NCI-H82 treated with DMSO at 0.1 percent for 48 hours (cell line): ENCODE measurements around the gene DNAJA1.
"Not testable (repeated sequence)": the region's sequence is repeated elsewhere in the genome, so short reads cannot be mapped to it uniquely, and the experiment has no call there.

Experiments
- DNase-seq: peaks from one replicate; lab custom pipeline; 2025; ENCODE audit not compliant: unreplicated experiment; lab: John Stamatoyannopoulos, UW

Gene DNAJA1

DNA sequence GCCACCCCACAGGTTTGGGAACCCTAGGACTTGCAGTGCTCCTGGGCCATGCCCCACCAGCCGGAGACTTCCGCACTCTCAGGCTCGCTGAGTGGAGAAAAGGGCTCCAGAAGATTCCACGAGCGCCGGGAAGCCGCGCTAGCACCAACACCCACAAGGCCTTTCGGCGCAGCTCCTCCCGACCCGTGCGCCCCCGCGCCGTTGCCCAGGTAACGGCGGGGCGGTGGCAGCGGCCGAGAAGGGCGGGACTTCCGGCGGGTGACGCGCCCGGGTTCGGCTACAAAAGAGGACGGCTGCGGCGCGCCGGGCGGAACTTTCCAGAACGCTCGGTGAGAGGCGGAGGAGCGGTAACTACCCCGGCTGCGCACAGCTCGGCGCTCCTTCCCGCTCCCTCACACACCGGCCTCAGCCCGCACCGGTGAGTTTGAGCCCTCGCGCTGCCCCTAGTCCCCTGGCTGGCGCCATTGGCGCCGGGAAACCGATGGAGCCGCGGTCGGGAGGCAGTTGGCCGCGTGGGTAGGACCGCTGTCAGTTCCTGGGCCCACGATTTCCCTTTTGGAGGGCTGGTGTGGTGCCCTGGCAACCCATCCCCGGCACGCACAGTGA is at the start of gene DNAJA1:
Gene DNAJA1 (plus strand): TSS at position 308 of the 606 bp plus-strand sequence. CDS start 1,212 bp downstream, outside the sequence.
- DNase-seq: peak; percentile 55

DNA sequence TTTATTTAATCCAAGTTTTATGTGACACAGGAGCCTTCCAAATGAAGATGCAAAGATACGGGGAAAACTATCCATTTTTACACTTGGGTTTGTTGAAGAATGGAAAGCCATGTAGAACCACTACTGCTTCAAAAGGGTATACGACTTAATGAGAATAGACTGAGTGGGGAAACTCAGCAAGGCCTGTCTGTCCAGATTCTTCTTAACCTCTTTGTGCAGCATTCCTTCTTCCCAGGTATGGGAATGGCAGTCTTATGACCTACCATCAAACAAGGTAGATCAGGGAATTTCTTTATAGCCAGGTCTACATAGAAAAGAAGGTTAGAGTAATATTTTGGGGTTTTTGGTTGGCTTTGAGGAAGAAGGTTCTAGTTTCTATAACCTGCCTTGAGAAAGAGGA is 47.0 kb upstream of the DNAJA1 start:
- DNase-seq: no peak

DNA sequence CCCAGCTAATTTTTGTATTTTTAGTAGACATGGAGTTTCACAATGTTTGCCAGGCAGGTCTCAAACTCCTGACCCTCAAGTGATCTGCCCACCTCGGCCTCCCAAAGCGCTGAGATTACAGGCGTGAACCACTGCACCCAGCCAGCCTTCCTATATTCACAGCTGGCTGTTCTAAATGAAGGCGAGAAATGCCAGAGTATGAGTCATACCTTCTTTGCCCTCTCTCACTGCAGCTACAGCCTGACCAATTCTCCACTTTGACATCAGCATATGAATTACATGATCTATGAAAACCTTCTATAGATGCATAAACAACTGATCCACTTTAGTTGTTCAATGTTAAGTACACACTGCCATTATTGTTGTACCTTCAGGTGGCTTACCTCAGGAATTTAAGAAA is 38.1 kb upstream of the DNAJA1 start:
- DNase-seq: no peak

DNA sequence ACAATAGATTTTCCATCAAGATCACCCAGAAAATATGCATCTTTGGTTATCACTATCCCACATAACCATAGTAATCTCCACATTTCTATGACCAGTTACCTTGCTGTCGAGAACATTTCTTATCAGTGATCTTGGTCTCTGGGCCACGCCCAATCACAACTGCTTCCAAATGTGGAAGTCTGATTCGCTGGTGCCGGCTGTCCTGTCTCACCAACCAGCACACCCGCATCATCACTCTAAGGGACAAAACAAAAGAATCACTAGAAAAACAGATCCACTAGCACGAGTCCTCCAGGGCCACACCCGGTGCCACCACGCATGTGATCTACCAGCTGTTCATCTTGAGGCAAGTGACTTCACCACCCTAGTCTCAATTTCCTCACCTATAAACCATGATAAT is 35.4 kb upstream of the DNAJA1 start:
- no peak for DNase-seq

DNA sequence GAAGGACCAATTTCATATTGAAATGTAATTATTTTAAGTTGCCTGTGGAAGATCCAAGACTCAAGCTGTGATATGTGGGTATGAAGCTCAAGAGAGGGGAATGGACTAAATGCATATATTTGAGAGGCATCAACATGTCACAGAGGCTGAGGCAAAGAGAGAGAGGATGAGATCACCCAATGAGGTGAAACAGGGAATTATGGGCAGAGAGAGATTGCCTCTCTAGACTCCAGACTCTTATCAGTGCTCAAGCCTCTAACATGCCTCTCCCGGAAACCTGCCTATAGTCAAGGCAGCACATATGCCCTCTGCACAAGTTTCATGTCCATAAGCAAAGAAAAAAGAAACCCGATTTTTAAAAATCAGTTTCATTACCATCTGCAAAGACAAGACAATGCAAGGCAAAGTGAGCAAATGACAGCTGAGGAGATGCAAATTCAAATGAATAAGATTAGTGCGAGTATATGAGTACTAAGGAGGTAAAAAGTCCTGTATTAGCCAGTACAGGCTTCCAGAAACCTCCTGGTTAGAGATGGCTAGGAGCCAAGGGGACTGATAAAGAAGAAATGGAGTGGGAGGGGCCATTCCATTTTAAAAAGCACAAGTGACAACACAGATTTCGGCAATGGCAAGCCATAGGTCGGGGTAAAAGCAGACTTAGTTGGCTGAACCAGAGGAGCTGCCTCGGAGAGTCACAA is 33.0 kb upstream of the DNAJA1 start:
- no peak for DNase-seq

DNA sequence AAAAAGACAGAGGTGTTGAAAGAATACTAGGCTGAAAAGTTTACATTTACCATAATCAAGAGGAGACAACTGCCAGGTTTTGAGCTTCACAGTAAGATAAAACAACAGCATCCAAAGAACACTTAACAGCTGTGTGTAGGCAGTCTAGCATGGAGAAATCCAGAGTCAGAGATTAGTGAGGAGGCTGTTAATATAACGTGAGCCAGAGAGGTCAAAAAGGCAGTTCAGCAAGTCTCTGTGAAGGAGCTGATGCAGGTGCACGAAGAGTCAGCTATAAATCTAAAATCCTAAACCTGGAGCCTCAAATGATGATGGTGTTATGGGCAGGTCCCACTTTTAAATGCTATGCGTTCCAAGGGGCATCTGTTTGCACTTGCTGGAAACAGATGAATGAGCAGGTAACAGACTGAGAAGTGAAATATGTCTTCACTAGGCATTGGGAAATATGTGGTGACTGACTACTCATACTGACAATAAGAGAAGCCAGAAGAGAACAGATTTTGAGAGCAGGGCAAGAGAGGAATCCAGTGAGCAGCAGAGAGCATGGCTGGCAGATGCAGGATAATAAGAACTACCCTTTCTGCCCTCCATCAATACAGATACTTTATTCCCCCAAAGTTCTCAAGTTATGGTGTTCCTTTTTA is 32.4 kb upstream of the DNAJA1 start:
- no peak for DNase-seq

DNA sequence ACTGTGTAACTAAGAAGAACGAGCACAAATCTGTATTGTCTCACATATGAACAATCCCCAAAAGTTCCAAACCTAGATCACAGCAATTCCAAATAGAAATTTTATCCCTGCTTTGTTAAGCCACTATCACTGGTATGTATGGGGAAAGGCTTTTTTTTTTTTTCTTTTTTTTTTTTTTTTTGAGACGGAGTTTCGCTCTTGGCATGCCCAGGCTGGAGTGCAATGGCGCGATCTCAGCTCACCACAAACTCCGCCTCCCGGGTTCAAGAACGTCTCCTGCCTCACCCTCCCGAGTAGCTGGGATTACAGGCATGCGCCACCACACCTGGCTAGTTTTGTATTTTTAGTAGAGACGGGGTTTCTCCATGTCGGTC is 24.4 kb upstream of the DNAJA1 start:
- not testable (repeated sequence) for DNase-seq

DNA sequence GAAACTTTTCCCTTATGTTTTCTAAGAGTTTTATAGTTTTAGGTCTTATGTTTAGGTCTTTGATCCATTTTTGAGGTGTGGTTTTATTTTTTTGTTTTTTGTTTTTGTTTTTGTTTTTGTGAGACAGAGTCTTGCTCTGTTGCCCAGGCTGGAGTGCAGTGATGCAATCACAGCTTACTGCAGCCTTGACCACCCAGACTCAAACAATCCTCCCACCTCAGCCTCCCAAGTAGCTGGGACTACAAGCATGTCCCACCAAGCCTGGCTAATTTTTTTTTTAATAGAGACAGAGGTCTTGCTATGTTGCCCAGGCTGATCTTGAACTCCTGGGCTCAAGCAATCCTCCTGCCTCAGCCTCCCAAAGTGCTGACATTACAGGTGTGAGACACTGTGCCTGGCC is 19.7 kb upstream of the DNAJA1 start:
- not testable (repeated sequence) for DNase-seq

DNA sequence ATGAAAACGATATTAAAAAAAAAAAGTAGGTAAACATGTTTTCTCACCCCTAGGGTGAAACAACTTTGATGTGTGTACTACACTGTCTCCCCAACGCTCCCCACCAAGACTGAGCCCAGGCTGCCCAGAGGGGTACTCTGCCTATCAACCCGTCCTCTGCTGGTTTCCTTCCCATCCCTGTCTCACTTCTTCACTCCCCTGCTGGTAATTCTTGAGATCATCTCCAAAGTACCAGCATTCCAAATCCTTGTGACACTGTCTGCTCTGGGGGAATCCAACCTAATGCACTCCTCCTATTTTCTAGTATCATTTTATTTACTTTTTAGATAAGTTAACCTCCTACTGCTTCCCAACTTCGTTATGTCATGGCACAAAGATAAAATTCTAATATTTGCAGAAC is 17.3 kb upstream of the DNAJA1 start:
- no peak for DNase-seq

DNA sequence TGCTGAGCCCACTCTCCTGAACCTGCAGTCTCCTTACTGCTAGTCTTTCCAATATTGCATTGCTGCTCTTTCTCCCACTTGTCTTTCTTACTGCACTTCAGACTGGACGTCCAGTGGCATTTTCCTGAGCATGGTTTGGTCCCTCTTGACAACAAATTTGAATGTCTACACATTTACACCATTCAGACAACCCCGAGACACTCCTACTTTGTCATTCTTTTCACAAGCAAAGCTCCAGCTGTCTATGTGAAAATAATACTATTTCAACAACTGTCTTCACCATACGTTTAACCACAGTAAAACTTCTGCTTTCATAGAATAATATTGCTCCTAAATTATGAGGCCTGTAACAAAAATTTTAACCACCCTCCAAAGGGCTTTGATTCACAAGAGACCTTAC is 13.2 kb upstream of the DNAJA1 start:
- DNase-seq: no peak

DNA sequence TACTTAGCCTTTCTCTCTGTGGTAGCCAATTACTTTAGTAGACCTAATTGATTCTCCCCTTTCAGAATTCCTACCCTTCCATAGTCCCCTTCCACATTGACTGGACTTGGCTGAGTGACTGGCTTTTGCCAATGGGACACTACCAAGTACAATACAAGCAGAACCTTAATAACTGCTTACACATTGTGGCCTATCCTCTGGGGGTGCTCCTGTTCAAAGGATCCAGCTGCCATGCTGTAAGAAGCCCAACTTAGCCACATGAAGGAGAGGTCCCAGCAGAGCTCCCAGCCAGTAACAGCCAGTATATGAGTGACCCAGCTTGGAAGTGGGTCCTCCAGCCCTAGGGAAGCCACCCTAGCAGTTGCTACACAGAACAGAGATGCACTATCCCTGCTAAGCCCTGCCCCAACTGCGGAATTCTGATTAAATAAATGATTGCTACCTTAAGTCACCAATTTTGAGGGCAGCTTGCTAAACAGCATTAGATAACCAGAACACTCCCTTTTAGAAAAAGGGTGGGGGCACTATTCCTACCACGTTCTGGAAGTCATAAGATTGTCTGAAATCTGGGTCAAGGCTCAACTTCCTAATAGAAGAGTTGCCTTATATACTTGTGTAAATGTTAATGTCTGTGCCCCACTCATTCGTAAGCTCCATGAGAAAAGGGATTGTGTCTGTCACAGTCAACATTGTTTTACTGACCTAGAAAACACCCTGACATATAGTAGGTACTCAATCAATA is 12.6 kb upstream of the DNAJA1 start:
- DNase-seq: no peak

DNA sequence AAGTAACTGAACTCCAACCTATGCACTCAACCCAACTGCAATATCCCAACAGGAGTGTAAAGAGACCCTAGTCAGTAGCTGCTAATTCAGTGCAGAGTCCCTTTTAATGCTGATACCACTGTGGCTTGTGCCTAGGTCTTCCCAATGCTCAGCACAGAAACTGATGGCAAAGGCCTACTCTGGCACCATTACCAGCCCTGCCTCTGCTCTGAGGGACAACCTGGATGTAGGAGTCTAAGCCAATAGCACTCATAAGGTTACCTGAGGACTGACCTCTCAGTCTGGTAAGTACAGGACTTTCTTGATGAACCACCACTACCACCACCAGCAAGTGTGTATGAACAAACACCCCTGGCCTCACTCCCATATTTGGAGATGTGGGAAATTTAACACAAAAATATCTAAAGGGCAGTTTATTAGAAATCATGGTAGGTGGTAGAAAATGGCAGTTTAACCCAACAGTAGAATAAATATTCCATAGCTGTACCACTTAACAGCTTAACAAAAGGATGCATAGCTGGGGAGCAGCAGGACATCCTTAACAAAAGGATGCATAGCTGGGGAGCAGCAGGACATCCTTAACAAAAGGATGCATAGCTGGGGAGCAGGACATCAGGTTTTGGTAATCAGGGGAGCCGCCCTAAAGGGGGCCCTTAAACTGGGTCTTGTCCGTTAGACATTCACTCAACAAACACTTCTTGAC is 11.0 kb upstream of the DNAJA1 start:
- DNase-seq: no peak

DNA sequence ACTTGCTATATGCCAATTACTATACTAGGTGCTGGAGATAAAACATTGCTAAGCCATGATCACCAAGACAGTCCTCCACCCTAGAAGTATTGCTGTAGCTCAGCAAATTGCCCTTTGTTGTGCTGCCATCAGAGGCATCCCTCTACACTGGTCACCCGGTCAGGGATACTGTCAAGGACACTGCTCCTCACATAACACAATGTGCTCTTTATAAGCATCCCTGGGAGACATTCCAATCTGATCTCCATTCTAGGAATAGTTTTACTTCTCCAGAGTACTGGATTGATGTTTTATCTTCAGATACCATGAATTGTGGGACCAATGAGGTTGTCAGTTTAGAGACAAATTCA is 10.4 kb upstream of the DNAJA1 start:
- DNase-seq: no peak

DNA sequence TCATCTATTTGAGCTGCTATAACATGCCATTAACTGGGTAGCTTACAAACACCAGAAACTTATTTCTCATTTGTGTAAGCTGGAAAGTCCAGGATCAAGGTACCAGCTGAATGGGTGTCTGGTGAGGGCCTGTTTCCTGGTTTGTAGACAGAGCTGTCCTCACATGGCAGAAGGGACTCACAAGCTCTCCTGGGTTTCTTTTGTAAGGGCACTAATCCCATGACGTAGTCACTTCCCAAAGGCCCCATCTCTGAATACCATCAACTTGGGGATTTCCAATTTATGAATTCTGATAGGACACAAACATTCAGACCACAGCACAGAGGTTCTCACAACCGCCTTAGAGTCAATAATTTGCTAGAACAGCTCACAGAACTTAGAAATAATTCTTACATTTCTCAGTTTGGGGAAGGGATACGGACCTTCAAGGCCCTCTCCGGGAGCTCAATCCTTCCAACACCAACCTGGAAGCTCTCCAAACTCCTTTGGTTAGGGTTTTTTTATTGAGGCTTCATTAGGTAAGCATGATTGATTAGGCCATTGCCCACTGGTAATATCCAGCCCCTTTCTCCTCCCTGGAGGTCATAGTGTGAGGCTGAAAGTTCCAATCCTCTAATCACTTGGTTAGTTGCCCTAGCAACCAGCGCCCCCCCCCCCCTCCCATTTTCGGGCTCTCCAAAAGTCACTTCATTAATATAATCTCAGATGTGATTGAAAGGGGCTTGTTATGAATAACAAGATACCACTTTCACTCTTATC is 7.6 kb upstream of the DNAJA1 start:
- DNase-seq: no peak

DNA sequence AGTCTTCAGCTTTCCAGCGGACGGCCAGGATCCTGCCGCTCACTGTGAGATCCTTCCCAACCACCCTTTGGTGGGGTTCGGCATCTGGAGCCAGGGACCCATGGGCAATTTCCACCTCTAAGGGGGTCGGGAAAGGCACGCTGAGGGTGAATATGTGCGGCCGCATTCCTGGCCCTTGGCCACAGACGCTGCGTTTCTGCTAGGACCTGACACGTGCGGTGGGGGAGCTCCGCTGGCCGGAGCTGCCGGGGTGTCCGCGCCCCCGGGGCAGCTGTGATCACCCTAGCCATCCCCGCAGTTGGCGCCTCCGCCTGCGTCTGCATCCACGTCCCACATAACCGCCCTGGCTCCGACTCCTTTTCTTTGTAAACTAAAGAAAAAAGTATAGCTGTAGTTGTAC is 5.3 kb upstream of the DNAJA1 start:
- no peak for DNase-seq

DNA sequence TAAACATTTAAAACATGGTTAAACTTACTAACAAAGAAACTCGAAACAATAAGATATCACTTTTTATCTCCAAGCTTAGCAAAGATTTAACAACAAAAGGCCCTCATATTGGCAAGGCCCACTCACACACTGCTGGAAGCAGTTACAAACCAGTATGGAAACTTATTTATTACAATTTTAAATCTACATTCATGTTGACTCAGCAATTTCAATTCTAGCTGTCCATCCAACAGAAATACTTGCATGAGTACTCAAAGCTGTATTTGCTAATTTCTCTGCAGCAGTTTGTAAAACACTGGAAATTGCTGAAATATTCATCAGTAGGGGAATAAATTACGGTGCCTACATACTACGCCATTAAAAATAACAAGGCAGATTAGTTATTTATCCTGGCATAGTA is 2.8 kb upstream of the DNAJA1 start:
- DNase-seq: no peak

DNA sequence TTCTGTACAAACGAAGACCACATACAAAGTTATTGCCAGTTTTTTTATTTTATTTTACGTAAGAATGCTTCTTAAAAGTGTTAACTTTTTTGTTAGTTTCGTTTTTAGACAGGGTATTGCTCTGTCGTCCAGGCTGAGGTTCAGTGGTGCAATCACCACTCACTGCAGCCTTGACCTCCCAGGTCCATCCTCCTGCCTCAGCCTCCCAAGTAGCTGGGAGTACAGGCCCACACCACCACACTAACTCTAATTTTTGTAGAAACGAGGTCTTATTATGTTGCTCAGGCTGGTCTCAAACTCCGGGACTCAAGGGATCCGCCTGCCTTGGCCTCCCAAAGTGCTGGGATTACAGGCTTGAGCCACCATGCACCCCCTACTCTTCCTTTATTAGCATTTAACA is 2.3 kb upstream of the DNAJA1 start:
- DNase-seq: no peak

DNA sequence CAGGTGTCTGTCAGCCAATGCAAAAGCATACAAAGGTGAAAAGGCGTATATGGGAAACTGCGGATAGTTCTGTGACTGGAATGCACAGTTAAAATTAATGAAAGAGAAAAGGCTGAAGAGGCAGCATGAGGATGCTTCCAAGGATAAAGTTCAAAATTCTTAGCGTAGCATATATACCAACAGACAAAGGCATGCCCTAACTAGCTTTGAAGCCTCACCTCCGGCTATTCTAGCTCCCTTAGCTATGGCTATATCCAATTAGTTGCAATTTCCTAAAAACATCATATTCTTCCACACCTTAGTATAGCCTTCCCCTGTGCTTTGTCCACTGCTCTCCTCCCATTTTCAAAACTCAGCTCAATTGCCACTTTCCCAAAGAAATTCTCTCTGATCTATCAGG is 1.4 kb upstream of the DNAJA1 start:
- no peak for DNase-seq

DNA sequence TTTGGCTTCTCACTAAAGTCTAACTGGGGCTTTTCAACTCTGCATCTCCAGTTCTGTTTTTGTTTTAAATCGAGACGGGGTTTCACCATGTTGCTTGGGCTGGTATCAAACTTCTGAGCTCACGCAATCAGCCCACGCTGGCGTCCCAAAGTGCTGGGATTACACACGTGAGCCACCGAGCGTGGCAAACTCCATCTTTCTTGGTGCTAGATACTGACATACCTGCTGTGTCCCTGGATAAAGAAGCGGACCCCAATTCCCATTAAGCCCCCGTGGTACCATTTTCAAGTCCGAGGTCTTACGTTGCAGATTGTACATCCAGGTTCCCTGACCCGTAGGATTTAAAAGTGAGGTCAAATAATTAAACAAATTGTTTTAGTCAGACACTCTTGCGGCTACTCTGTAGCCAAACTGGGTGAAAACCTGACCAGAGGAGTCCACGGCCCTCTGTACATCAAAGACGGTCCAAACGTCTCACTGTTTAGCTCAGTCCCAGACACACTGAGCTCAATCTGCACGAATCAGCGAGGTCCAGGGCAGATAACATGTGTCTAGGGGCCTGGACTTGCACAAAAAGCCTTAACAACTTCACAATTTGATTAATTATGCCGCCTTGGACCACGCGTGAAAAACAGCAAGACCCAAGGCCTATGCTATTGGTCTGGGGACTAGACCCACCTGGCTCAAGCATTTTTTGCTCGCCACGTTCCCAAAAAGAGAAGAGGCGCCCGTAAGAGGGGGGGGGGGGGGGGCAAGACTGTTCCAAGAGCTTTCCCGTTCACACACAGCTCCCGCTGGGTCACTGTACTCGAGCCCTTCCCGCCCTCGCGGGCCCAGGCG is 727 bp upstream of the DNAJA1 start:
- DNase-seq: no peak
